HFF-Myc (cell line): Measurements from ENCODE around the gene NKD1.

ENCODE experiments used
- DNase-seq: peaks from one replicate; pipeline ENCODE4 v3.0.0-alpha.2; 2011; ENCODE audit warnings: low read depth; ENCODE audit errors: extremely low read depth
- H3K4me3 ChIP-seq: replicated peaks from 2 replicates; pipeline ENCODE4 v1.5.1; 2011; ENCODE audit warnings: low read depth, mild to moderate bottlenecking, control low read depth, low read length
- CTCF ChIP-seq: IDR thresholded peaks from 2 replicates; pipeline ENCODE4 v1.5.1; 2012; ENCODE audit warnings: mild to moderate bottlenecking, low read depth, low read length, control low read depth; ENCODE audit errors: missing control alignments

NKD1 gene

GRCh38 chr16:50631985-50632576, 83.9 kb downstream of the NKD1 start:
- no peak for TF ChIP-seq CTCF
- no peak overlapping the region for H3K4me3 ChIP-seq
- DNase-seq: no peak

GRCh38 chr16:50632927-50633800, 85.0 kb downstream of the NKD1 start:
- TF ChIP-seq CTCF: no peak
- H3K4me3 ChIP-seq: no peak overlapping the region
- no peak for DNase-seq

GRCh38 chr16:50634090-50634489, 85.9 kb downstream of the NKD1 start:
- TF ChIP-seq CTCF: no peak
- DNase-seq: no peak
- no peak overlapping the region for H3K4me3 ChIP-seq

GRCh38 chr16:50634947-50635346, 86.8 kb downstream of the NKD1 start:
- no peak for DNase-seq
- H3K4me3 ChIP-seq: no peak overlapping the region
- TF ChIP-seq CTCF: no peak

- H3K4me3 ChIP-seq: no peak overlapping the region
- TF ChIP-seq CTCF: no peak
- DNase-seq: no peak
These were observed 87.6 kb downstream of the NKD1 start for GRCh38 chr16:50635505-50636392.

- no peak overlapping the region for H3K4me3 ChIP-seq
- no peak for DNase-seq
- TF ChIP-seq CTCF: no peak
These were observed 88.7 kb downstream of the NKD1 start for GRCh38 chr16:50636753-50637374.
